H1 (cell line): ENCODE measurements around the gene SPP1.

Experiments used
- BCL11A ChIP-seq, 2 experiments: IDR thresholded peaks; one replicate each; pipeline ENCODE4 v1.6.1; 2011; ENCODE audit warnings: low read depth in 2 of 2, low read length in 2 of 2, mild to moderate bottlenecking in 2 of 2
- POLR2A ChIP-seq, 2 experiments: IDR thresholded peaks; 1 replicate in 1 of 2; 2 replicates in 1 of 2; pipeline ENCODE4 v1.6.1; 2011; ENCODE audit warnings: low read depth in 2 of 2, low read length in 2 of 2, mild to moderate bottlenecking in 2 of 2; ENCODE audit errors: control extremely low read depth in 1 of 2
- RFX5 ChIP-seq: IDR thresholded peaks from 2 replicates; pipeline ENCODE4 v1.6.1; 2011; ENCODE audit warnings: low read depth, low read length, improper control_type of control experiment, borderline replicate concordance

DNA sequence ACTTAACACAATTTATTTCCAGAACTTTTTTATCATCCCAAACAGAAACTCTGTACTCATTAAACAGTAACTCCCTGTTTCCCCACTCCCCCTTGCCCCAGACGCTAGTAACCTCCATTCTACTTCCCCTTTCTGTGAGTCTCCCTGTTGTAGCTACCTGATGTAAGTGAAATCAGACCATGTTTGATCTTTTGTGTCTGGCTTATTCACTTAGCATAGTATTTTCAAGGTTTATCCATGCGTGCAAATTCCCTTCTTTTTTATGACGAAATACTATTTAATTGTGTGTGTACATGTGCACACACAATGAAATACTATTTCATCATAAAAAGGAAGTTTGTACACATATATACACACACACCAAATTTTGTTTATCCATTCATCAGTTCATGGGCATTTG lies 37.1 kb downstream of the SPP1 start:
- TF ChIP-seq POLR2A (IDR thresholded peaks at IDR 0.05; ENCODE audit: control extremely low read depth in 1 of 2, low read depth in 2 of 2, low read length in 2 of 2) (no peak), BCL11A (IDR thresholded peaks at IDR 0.05; ENCODE audit: low read depth in 2 of 2, low read length in 2 of 2) (no peak), RFX5 (no peak)
